SH-SY5Y (cell line): Measurements from ENCODE around the gene CNGB1.

Source experiments
- GATA2 ChIP-seq: IDR thresholded peaks from 2 replicates; pipeline ENCODE4 v1.6.1; 2011; ENCODE audit warnings: mild to moderate bottlenecking, low read depth, low read length
- GATA3 ChIP-seq: IDR thresholded peaks from 2 replicates; pipeline ENCODE4 v1.6.1; 2011; ENCODE audit warnings: low read depth, mild to moderate bottlenecking, low read length, moderate library complexity

- TF ChIP-seq GATA2 (no peak), GATA3 (no peak)
These were observed 6.6 kb upstream of the CNGB1 start for GRCh38 chr16:57977418-57978069.
